GM18502 (cell line): ENCODE data around the gene ANTXRL.
"Not testable (repeated sequence)": the region's sequence is repeated elsewhere in the genome, so short reads cannot be mapped to it uniquely, and the experiment has no call there.

Experiments used
- ATAC-seq: cut with Tn5 transposase; IDR thresholded peaks from one replicate; pipeline ENCODE4 v1.9.1; 2021; ENCODE audit warnings: mild to moderate bottlenecking; ENCODE audit not compliant: unreplicated experiment, poor library complexity

The ANTXRL gene

DNA sequence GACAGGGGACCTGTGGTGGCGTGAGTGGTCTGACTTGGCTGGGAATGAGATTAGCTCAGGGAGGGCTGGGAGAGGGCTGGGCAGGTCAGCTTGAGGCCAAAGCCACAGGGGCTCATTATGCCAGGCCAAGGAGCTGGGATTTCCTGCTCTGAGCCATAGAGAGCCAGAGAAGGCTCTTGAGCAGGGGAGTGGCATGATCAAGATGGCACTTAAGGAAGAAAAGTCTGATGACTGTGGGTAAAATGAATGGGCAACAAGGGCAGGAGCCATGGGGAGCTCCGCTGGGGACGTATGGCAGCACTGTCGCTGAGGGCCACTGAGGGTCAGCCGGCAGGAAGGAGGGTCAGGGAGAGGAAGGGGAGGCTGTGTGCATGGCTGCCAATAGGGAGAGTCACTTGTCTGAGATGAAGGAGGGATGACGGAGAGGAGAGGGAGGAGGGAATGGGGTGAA is 5.8 kb downstream of the ANTXRL start:
- ATAC-seq = no peak

DNA sequence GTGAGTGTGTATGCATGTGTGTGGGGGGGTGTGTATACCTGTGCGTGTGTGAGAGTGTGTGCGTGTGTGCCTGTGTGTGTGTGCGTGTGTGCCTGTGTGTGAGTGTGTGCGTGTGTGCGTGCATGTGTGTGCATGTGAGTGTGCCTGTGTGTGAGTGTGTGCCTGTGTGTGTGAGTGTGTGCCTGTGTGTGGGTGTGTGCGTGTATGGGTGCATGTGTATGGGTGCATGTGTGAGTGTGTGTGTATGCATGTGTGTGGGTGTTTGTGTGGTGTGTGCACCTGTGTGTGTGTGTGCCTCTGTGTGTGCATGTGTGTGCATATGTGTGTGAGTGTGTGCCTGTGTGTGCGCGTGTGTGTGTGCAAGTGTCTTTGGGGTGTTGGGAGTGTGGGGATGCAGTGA is 6.4 kb downstream of the ANTXRL start:
- ATAC-seq = no peak

DNA sequence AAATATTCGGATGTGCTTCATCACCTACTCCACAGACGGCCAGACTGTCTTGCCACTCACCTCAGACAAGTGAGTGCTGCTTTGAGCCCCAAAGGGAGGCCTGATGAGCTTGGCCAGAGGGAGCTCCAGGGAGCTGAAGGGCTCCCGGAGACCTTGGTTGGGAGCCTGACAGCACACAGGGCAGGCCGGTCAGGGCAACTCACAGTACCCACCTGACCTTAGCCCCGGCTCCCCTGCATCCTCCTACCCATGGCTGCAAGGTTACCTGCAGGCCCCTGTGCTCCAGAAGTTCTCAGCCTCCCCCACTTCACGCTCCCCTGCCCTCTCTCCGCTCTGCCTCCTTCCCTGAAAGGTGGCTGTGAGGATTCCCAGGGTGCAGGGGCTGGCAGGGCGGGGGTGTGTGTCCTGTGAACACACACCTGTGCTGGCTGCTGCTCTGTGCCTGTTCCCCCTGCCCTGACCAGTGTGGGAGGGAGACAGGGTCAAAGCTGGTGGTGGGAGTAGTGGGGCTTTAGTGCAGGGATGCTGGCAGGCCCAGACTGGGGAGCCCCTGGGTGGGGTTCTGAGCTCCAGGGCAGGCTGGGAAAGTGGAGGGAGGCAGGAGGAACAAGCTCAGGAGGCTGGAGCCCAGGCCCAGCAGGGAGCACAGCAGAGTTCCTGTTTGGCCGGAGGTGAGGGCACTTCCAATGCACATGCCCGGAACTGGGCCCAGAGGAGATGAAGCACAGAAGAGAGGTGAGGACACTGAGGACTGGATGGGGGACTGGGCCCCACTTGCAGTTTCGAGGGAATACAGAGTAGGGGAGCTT is 7.2 kb downstream of the ANTXRL start:
- no peak for ATAC-seq

- no peak for ATAC-seq
These were observed 7.9 kb downstream of the ANTXRL start for GRCh38 chr10:46294641-46295220.

- ATAC-seq = not testable (repeated sequence)
These were observed 8.7 kb downstream of the ANTXRL start for GRCh38 chr10:46295350-46296010.

DNA sequence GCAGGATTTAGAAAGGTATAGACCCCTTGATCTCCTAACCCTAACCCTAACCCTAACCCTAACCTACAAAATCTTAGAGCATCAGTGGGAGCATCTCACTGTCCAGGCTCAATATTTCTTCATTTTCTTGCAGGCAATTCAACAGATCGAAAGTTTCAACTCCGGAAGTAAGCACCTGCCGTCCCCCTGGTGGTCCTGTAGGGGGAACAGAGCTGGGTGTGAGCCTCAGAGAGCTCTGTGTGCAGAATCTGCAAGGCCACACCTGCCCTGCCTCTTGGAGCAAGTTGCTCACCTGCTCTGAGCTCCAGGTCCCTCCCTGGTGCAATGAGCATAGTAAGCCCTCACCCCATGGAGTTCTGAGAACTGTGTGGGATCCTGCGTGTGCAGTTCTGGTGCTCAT is 9.3 kb downstream of the ANTXRL start:
- not testable (repeated sequence) for ATAC-seq

GRCh38 chr10:46296641-46297141 is 9.9 kb downstream of the ANTXRL start:
- ATAC-seq = no peak

GRCh38 chr10:46297406-46298204 is 10.8 kb downstream of the ANTXRL start:
- ATAC-seq = no peak

DNA sequence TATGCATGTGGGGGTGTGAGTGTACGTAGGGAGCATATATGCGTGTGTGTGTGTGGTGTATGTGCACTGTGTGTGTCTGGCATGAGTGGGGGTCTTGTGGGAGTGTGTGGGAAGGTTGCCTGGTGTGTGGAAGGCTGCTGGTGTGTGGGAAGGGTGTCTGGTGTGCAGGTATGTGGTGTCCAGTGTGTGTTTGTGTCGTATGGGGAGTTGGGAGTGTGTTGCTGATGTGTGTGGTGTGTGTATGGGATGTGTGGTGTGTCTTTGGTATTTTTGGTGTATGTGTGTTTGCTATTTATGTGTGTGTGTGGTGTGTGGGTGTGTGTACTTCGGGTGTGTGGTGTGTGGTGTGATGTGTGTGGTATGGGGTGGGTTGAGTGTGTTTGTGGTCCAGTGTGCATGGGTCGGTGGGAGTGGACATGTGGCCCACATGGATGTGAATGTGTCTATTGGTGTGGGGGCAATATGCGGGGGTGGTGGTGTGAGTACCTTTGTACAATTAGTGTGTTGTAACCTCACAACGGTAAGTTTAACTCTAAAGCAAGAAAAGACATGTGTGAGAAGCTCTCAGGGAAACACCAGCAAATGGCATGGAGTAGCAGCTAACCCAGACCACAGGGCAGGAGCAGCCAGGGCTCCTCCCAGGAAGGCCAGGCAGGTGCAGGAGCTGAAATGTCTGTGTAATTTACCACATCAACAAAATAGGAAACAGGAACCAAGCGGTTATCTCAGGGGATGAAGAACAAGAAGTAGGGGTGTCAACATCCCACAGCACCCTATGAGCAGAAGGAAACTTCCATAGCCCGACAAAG is 11.9 kb downstream of the ANTXRL start:
- no peak for ATAC-seq

GRCh38 chr10:46299286-46299535 is 12.4 kb downstream of the ANTXRL start:
- no peak for ATAC-seq

DNA sequence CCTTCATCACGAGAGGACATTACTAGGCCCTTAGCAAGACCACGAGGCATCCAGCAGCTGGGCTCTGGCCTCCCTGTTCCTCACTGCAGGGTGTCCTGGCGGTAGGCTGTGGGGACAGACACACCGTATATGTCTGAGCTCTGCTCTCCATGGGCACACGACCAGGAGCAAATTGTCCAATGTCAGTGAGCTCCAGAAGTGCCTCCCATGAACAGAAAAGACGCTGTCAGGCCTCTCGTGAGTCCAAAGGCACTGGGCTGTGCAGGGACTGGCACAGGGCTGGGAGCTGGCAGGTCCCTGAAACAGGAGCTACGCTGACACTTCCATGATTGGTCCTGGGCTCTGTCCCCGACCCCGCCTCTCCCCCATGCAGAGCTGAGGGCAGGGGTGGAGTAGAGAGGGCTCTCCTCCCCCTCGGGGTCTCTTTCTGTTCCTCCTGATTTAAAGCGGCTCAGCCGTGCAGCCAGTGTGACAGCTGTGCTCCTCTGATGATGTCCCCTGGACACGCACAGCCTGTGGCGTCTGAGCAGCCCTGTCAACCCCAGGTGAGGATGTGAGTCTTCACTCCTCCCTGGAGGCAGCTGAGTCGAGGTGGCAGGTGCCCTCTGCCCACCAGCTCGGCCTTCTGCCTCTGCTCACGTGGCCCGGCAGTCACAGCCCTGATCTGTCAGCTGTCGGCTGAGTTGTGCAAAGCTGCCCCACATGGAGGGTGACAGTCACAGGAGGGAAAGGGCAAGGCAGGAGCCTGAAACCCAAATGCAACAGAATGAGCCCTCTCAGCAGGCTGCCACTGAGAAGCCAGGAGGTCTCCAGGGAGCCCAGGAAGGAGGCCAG is 13.0 kb downstream of the ANTXRL start:
- no peak for ATAC-seq

DNA sequence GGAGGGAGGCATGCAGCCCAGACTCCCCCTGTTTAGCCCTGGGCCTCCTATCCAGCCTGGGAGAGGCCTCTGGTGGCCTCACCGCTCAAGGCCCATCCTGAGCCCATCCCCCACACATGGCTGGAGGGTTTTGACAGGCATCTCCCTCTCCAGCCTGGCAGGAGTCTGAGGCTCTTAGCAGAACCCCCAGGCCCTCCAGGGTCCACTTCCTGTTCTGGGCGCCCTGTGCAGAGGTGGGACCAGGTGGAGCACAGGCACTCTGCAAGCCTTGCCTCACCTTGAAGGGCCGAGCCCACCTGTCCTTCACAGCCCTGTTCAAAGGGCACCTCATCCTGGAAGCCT is 13.5 kb downstream of the ANTXRL start:
- ATAC-seq = not testable (repeated sequence)

DNA sequence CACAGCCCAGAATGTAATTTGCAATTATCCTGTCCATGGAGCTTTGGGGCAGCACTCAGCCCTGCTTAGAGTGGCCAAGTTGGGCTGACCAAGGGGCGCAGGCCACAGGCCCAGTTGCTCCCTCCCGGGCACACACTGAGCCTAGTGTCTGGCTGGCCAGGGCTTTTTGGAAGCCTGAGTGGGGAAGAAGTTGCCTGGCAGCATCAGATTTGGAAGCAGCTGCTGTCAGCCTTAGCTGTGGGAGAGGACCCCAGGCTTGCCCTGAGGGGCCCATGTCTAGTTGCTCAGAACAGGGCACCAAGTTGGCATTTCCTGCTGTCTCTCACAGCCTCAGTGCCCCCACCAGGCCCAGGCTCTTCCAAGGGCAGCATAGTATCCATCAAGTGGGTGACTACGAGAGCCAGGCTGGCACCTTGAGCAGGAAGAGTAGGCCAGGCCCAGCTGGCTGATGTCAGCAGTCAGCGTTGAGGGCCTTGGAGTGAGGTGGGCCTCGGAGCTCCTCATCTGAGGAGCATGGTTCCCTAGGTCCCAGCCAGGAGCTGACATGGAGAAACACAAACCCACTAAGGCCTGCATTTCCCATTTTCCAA is 14.4 kb downstream of the ANTXRL start:
- ATAC-seq = no peak

DNA sequence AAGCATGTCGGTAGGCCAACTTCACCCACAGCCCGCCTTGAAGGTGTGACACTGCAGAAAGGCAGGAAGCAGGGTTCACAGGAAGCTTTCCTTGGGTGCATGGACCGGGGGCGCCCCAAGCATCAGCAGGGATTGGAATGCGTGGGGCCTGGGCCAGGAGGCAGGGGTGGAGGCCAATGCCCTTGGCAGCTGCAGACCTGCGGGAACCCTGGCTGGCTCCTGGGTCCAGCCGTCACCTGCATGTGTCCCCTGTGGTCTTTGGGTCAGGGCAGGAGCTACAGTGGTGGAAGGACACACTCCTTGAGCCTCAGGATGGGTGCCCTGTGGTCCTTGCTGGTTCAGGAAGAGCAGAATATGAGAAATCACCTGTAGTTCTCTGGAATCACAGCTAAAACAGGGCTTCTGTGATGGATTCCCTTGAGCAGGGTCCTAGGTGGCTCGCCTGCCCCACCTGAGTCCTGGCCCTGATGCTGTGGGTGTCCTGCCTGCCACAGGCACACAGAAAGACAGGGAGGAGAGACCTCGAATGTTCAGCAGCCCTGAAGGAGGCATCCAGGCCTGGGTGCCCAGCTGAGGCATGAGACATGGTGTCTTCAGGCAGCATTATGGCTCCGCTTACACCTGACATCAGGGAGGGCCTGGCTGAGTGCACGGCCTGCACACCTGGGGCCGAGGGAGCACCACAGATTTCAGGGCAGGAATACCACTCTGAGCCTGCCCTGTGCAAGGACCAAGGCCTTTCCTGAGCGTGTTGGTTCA is 15.1 kb downstream of the ANTXRL start:
- ATAC-seq = no peak

- ATAC-seq = not testable (repeated sequence)
These were observed 16.1 kb downstream of the ANTXRL start for GRCh38 chr10:46302765-46303352.

DNA sequence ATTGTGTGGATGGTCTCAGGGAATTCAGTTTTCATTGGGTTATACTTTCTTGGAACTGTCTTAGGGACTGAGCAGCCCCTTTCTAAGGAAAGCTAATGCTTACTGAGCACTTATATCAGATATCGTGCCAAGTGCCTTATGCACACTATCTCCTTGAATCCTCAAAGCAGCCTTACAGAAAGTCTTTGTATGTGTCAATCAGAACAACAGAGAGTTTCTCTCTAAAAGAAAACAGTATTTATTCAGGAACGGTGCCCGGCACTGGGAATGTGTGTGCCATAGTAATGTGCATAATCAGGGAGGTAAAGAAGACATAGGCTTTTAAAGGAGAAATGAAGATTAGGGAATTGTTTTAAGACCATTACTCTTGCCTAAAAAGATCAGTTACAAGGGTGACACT is 17.3 kb downstream of the ANTXRL start:
- no peak for ATAC-seq

- ATAC-seq = not testable (repeated sequence)
These were observed 17.9 kb downstream of the ANTXRL start for GRCh38 chr10:46304671-46305070.
